Measurements from ENCODE around the gene ITGA3. TPM values are rescaled to one million over a fixed set of nuclear protein-coding genes. Genes with fewer than 3 reads are reported as not detected.

ITGA3 gene
- total and polyA plus RNA-seq, 2 experiments from 2014 or later = 28.5 to 32.8 TPM

DNA sequence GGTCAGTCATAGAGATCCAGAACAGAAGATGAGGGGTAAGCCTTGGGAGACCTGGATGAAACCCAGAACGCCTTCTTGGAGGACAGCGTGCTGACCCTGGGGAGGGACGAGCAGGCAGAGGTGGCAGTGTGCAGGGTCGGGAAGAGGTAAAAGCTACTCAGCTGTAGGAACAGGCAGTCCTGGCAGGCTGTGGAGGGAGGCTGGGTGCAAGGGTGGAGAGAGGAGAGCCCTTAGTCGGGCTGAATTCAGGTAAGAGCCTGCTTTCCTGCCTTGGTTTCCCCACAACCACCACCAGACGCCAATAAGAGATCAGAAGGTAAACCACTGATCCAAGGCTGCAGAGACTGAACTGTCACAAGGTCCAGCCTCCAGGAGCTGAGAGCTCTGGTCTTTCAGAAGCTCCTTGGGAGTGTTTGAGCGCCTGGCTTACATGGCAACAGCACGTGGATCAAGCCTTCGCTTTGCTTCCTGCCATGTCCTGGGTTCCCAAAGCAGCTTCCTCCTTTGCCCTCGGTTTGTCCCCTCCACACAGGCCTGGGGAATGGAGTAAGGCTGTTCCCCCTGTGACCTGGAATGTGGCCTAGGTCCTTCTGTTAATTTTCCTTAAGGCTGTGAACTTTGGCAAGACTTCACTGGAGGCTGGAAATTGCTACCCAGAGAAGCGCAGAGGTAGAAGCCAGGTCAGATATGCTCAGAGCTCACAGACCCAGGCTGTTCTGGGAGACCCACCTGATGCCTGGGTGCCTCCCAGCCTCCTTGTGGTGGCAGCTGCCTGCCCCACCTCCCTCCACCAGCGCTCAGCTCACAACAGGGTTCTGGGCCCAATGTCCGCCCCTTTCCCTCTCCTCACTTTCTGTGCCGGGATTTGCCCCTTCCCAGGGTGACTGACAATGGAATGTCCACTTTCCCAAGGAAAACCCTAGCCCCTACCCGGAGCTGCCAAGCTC is 35.3 kb downstream of the ITGA3 start:
- DNase-seq (ENCODE audit: low spot score) = no peak
- Histone ChIP-seq H3K4me1 (ENCODE audit: insufficient read depth) (peaks cover 5% of the 10 kb centered on the region), H3K4me2 (no peak overlapping the region), H3K27me3 (no peaks in the 10 kb centered on the region), H3K4me3 (no peak overlapping the region), H3K79me2 (peaks cover 10% of the 10 kb centered on the region), H2AFZ (no peak overlapping the region), H3K9me3 (ENCODE audit: low read depth) (no peaks in the 10 kb centered on the region), H3K9me2 (replicated peaks; ENCODE audit: insufficient read depth) (no peaks in the 10 kb centered on the region), H3K36me3 (replicated peaks; ENCODE audit: insufficient read depth, low read depth) (no peaks in the 10 kb centered on the region), H4K20me1 (ENCODE audit: insufficient read depth, poor library complexity, severe bottlenecking) (no peaks in the 10 kb centered on the region), H3K27ac (no peak overlapping the region)
- WGBS (ENCODE audit: low lambda C conversion rate, missing lambda C conversion rate) = 76% methylated on average over 15 of the region's 15 CpGs
- TF ChIP-seq, protein P1, sequence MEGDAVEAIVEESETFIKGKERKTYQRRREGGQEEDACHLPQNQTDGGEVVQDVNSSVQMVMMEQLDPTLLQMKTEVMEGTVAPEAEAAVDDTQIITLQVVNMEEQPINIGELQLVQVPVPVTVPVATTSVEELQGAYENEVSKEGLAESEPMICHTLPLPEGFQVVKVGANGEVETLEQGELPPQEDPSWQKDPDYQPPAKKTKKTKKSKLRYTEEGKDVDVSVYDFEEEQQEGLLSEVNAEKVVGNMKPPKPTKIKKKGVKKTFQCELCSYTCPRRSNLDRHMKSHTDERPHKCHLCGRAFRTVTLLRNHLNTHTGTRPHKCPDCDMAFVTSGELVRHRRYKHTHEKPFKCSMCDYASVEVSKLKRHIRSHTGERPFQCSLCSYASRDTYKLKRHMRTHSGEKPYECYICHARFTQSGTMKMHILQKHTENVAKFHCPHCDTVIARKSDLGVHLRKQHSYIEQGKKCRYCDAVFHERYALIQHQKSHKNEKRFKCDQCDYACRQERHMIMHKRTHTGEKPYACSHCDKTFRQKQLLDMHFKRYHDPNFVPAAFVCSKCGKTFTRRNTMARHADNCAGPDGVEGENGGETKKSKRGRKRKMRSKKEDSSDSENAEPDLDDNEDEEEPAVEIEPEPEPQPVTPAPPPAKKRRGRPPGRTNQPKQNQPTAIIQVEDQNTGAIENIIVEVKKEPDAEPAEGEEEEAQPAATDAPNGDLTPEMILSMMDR (IDR thresholded peaks at IDR 0.05; ENCODE audit: poor library complexity) = no peak
- TF ChIP-seq EZH2phosphoT487 (IDR thresholded peaks at IDR 0.05; ENCODE audit: low read depth, severe bottlenecking, unreplicated experiment) (no peak), EZH2 (IDR thresholded peaks at IDR 0.05; ENCODE audit: borderline replicate concordance) (no peak)

DNA sequence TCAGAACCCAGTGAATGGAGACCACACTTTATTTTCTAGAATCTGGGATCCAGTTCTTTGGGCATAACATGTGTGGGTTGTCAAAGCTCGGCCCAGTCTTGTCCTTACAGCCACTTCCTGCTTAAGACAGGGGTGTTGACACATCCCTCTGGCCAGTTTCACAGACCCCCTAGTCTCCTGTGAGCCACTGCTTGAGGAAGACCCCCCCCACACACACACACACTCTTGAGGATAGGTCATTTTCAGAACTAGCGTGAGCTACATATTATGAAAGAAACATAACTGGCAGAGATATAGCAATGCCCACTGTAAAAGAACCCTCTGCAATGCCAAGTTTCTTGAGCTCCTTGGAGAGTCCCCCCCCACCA is 36.0 kb downstream of the ITGA3 start:
- no peak overlapping the region for H3K27ac ChIP-seq
- 77% methylated on average over 2 of the region's 2 CpGs for WGBS (ENCODE audit: low lambda C conversion rate, missing lambda C conversion rate)
- no peak for TF ChIP-seq EZH2 (IDR thresholded peaks at IDR 0.05; ENCODE audit: borderline replicate concordance)
- TF ChIP-seq EZH2phosphoT487 (IDR thresholded peaks at IDR 0.05; ENCODE audit: low read depth, severe bottlenecking, unreplicated experiment) = no peak
- TF ChIP-seq, protein P1 (IDR thresholded peaks at IDR 0.05; ENCODE audit: poor library complexity) = no peak

DNA sequence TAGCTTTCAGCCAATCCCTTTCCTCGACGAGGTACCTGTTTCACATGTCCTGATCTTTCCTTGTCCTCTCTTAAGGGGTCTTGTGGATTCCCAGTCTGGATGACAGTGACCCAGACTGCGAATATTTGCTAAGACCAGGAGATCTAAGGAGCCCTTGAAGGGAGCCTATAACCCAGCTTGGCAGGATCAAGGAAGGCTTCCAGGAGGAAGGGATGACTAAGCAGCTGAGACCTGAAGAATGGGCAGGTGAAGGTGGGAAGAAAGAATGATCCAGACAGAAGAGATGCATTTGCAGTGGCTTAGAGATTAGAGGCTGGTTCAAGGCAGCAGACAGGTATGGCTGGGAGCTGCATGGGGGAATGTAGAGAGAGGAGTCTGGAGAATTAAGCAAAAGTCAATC is 37.3 kb downstream of the ITGA3 start:
- H2AFZ ChIP-seq = no peak overlapping the region
- H3K9me3 ChIP-seq (ENCODE audit: low read depth) = no peaks in the 10 kb centered on the region
- no peak for DNase-seq (ENCODE audit: low spot score)
- H3K4me1 ChIP-seq (ENCODE audit: insufficient read depth) = peaks cover 9% of the 10 kb centered on the region
- no peak for TF ChIP-seq EZH2phosphoT487 (IDR thresholded peaks at IDR 0.05; ENCODE audit: low read depth, severe bottlenecking, unreplicated experiment)
- no peaks in the 10 kb centered on the region for H3K27me3 ChIP-seq
- H3K36me3 ChIP-seq (replicated peaks; ENCODE audit: insufficient read depth, low read depth) = no peaks in the 10 kb centered on the region
- no peak overlapping the region for H3K4me2 ChIP-seq
- no peaks in the 10 kb centered on the region for H3K9me2 ChIP-seq (replicated peaks; ENCODE audit: insufficient read depth)
- no peaks in the 10 kb centered on the region for H4K20me1 ChIP-seq (ENCODE audit: insufficient read depth, poor library complexity, severe bottlenecking)
- H3K4me3 ChIP-seq = no peak overlapping the region
- 89% methylated on average over 3 of the region's 3 CpGs for WGBS (ENCODE audit: low lambda C conversion rate, missing lambda C conversion rate)
- peaks cover 14% of the 10 kb centered on the region for H3K79me2 ChIP-seq
- H3K27ac ChIP-seq = no peak overlapping the region

More for the DNA sequence above, 36.0 kb downstream of the ITGA3 start:
- Histone ChIP-seq H3K4me1 (ENCODE audit: insufficient read depth) (peaks cover 9% of the 10 kb centered on the region), H3K9me3 (ENCODE audit: low read depth) (no peaks in the 10 kb centered on the region), H4K20me1 (ENCODE audit: insufficient read depth, poor library complexity, severe bottlenecking) (no peaks in the 10 kb centered on the region), H2AFZ (no peak overlapping the region), H3K4me3 (no peak overlapping the region), H3K9me2 (replicated peaks; ENCODE audit: insufficient read depth) (no peaks in the 10 kb centered on the region), H3K4me2 (no peak overlapping the region), H3K79me2 (peaks cover 14% of the 10 kb centered on the region), H3K36me3 (replicated peaks; ENCODE audit: insufficient read depth, low read depth) (no peaks in the 10 kb centered on the region), H3K27me3 (no peaks in the 10 kb centered on the region)
- DNase-seq (ENCODE audit: low spot score) = no peak

DNA sequence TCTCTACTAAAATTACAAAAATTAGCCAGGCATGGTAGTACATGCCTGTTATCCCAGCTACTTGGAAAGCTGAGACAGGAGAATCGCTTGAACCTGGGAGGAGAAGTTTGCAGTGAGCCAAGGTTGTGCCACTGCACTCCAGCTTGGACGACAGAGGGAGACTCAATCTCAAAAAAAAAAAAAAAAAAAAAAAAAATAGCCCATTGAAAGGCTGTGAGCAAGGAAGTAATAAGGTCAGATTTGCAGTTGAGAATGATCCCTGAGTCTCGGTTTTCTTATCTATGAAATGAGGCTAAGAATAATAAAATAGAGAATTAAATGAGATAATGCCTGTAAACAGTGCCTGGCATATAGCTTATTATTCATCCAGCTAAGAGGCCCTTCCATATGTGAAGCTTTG is 37.9 kb downstream of the ITGA3 start:
- Histone ChIP-seq H2AFZ (no peak overlapping the region), H3K4me3 (no peak overlapping the region), H3K4me2 (no peak overlapping the region), H3K79me2 (peaks cover 14% of the 10 kb centered on the region), H3K9me2 (replicated peaks; ENCODE audit: insufficient read depth) (no peaks in the 10 kb centered on the region), H3K27me3 (no peaks in the 10 kb centered on the region), H3K36me3 (replicated peaks; ENCODE audit: insufficient read depth, low read depth) (no peaks in the 10 kb centered on the region), H3K4me1 (ENCODE audit: insufficient read depth) (peaks cover 9% of the 10 kb centered on the region), H4K20me1 (ENCODE audit: insufficient read depth, poor library complexity, severe bottlenecking) (no peaks in the 10 kb centered on the region), H3K9me3 (ENCODE audit: low read depth) (no peaks in the 10 kb centered on the region), H3K27ac (no peak overlapping the region)
- 41% methylated on average over 3 of the region's 3 CpGs for WGBS (ENCODE audit: low lambda C conversion rate, missing lambda C conversion rate)
- no peak for TF ChIP-seq EZH2 (IDR thresholded peaks at IDR 0.05; ENCODE audit: borderline replicate concordance)
- no peak for TF ChIP-seq EZH2phosphoT487 (IDR thresholded peaks at IDR 0.05; ENCODE audit: low read depth, severe bottlenecking, unreplicated experiment)
- TF ChIP-seq, protein P1 (IDR thresholded peaks at IDR 0.05; ENCODE audit: poor library complexity) = no peak
- no peak for DNase-seq (ENCODE audit: low spot score)

Measured in hepatocyte (in vitro differentiated cells).